ENCODE data around the gene SLC7A9.
"Not testable (repeated sequence)": the region's sequence is repeated elsewhere in the genome, so short reads cannot be mapped to it uniquely, and the experiment has no call there.

Gene SLC7A9

GRCh38 chr19:32869369-32869965 lies at the start of gene SLC7A9:
Gene SLC7A9, minus strand, starts transcription at chr19:32869767. Its CDS starts 1,233 bp downstream, at chr19:32868534.
- DNase-seq: no peak

GRCh38 chr19:32919365-32919764 lies 49.8 kb upstream of the SLC7A9 start:
- no peak for DNase-seq

DNA sequence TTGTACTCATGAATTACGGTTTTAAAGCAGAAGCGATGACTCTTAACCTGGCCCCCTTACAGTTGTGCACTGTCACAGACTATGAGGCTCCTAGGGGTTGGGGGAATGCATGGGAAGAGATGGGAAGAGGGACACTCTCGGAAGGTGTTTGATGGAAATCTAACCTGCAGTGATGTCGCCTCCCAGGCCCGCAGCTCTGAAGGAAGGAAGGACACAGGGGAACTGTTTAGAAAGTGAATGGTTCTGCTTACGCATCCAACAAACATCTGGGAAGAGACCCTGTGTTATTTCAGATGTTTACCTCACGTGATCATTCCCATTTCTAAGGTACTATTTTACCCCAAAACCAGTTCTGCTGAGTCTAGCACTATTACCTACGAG lies 48.0 kb upstream of the SLC7A9 start:
- DNase-seq: no peak

- no peak for DNase-seq
These were observed 47.5 kb upstream of the SLC7A9 start for GRCh38 chr19:32916969-32917615.

DNA sequence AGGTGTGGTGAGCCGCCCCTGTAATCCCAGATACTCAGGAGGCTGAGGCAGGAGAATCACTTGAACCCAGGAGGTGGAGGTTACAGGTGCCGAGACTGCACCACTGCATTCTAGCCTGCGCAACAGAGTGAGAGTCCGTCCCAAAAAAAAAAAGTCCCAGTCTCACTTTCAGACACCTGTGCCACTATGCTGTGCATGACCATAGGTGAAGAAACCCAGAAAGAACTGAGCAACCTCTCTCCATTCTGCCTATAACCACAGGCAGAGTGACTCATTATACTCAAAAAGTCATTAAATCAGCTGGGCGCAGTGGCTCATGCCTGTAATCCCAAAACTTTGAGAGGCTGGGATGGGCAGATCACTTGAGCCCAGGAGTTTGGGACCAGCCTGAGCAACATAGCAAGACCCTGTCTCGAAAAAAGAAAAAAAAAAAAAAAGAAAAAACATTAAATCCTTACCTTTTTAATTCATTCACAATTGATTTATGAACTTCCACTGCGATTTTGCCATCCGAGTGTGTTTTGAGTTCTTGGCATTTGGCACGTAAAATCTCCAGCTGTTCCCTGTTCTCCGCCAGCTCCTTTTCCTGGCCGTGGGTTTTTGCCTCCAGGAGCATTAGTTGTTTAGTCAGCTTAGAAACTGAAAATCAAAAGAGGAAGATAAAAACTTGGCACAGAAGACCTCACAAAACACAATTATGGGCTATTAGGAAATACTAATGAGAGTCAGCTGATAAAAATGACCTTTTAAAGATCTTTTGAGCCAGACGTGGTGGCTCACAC lies 45.5 kb upstream of the SLC7A9 start:
- no peak for DNase-seq

DNA sequence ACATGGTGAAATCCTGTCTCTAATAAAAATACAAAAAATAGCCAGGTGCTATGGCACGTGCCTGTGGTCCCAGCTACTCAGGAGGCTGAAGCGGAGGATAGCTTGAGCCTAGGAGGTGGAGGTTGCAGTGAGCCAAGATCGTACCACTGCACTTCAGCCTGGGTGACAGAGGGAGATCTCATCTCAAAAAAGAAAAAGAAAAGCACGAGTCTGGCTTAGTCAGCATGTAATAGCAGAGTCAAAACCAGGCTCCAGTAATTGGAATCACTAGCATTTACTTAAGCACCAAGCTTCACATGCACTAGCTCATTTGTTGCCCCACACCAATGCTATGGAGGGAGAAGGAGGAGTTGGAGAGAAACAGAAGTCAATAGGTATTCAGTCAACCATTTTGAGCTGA lies 41.9 kb upstream of the SLC7A9 start:
- DNase-seq: no peak

GRCh38 chr19:32910874-32911273 lies 41.3 kb upstream of the SLC7A9 start:
- no peak for DNase-seq

GRCh38 chr19:32910094-32910493 lies 40.5 kb upstream of the SLC7A9 start:
- no peak for DNase-seq

- DNase-seq: peak; percentile 37
These were observed 39.7 kb upstream of the SLC7A9 start for GRCh38 chr19:32909257-32909656.

DNA sequence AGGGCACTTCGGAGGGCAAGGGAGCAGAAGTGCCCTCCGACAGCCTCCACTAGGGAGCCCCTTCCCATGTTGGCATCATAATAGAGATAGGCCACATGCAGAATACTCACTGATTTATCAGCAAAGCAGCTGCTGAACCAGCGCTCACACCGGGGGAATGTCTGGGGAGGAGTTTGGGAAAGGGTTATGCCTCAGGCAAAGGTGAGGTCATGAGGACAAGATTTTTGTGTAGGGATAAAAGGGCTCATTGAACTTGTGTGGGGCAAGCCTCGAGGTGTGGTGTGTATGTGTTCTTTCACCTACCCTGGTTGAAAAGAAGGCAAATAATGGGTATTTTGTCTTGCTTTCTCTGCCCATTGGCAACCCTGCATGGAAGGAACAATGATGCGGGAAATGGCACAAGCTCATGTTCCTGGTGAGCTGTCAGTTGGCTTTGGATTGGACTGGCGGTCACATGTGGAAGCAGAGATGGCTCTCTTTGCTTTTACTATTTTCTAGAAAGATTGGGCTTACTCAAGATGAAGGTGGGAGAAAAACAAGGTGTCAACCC lies 39.1 kb upstream of the SLC7A9 start:
- no peak for DNase-seq

GRCh38 chr19:32902448-32902847 lies 32.9 kb upstream of the SLC7A9 start:
- DNase-seq: no peak

DNA sequence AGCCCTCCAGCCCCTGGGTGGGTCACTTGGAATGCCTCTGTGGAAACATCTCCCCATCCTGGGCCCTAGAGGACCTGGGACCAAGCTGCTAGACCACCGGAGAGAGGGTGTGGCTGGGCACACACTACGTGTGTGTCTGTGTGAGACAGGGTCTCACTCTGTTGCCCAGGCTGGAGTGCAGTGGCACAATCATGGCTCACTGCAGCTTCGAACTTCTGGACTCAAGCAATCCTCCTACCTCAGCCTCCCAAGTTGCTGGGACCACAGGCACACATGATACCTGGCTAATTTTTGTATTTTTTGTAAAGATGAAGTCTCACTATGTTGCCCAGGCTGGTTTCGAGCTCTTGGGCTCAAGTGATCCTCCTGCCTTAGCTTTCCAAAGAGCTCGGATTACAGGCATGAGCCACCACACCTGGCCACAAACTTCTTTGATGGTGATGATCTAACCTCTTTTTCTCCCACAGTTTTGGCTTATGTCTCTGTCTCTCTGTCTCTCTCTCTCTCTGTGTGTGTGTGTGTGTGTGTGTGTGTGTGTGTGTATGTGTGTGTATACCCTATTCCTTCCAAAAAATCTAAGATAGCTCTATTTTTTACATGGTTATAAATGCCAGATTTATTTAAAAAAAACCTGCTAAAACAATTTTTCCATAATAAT lies 32.1 kb upstream of the SLC7A9 start:
- DNase-seq: no peak

DNA sequence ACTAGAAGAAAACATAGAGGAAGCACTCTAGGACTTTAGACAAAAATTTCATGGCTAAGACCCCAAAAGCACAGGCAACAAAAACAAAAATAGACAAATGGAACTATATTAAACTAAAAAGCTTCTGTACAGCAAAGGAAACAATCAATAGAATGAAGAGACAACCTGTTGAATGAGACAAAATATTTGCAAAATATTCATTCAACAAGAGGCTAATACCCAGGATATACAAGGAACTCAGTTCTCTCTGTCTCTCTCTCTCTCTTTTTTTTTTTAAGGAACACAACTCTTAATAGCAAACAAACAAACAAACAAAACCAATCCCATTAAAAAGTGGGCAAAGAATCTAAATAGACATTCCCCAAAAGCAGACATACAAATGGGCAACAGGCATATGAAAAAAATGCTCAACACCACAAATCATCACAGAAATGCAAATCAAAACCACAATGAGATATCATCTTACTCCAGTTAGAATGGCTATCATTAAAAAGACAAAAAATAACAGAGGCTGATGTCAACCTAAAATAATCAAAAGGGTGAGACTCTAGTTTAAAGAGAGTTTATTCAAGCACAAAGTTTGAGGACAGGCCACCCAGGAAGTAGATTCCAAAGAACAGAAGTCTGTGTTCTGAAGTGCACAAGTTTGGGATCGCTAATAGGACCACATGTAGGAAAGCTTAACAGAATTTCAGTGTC lies 27.1 kb upstream of the SLC7A9 start:
- no peak for DNase-seq

DNA sequence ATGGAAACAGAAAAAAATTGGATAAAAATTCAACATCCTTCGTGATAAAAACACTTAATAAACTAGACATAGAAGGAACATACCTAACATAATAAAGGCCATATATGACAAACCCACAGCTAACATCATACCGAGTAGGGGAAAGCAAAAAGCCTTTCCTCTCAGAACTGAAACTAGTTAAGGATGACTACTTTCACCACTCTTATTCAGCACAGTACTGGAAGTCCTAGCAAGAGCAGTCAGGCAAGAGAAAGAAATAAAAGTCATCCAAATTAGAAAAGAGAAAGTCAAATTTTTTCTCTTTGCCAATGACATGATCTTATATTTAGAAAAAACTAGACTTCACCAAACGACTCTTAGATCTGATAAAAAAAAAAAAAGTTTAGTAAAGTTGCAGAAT lies 25.8 kb upstream of the SLC7A9 start:
- DNase-seq: no peak

GRCh38 chr19:32891609-32892008 lies 22.0 kb upstream of the SLC7A9 start:
- DNase-seq: no peak

GRCh38 chr19:32890841-32891240 lies 21.3 kb upstream of the SLC7A9 start:
- no peak for DNase-seq

- no peak for DNase-seq
These were observed 20.8 kb upstream of the SLC7A9 start for GRCh38 chr19:32890326-32890725.

DNA sequence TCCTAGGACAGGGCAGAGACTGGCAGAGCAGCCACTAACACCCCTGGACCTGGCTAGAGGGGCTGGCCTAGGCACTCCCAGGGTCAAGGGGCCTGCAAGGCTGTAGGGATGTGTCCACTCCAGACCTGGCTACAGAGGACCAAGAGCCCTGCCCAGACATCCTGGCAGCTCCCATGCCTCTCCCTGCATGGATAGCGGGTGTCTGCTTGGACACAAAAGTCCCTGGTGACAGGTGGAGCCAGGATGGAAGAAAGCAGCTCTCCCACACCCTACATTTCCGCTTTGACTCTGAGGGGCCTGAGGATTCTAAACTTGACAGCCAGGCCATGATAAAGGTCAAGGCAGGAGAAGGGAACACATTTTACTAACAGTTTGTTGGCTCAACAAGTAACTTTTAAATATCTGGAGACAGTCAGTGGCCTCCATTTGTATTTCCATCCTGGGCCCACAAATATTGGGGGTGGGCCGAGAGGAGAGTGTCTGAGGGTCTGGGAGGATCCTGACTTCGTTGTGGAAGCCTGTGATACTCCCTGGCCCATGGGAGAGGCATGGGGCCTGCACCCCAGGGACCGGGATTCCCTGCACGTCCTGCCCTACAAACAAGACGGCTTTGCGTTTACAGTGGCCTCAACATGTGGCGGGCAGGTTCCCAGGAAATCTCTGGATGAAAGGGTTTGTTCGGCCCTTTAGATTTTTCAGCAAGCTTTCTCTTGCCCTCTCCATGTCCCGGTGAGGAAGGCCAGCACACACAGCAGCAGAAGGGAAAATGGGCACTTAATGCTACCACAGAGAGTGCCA lies 19.8 kb upstream of the SLC7A9 start:
- DNase-seq: no peak

- DNase-seq: no peak
These were observed 18.1 kb upstream of the SLC7A9 start for GRCh38 chr19:32887572-32888215.

DNA sequence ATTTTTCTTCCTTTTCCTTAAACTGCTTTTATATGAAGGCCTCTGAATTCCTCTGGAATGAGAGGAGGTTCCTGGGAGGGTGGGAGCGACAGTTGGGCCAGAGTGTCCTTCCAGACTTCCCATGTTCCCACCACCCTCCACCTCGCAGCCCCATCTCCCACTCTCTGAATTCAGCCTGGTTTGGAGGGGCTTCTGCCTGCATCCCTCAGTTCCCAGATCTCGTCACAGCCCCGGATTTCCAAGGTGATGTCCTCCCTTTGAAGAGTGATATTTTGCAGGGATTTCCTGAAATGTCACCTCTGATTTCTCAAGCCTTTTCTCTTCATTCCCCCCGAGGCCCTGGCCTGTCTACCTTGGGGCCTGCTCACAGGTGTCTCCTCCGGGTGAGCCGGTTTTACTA lies 16.7 kb upstream of the SLC7A9 start:
- no peak for DNase-seq

- not testable (repeated sequence) for DNase-seq
These were observed 15.7 kb upstream of the SLC7A9 start for GRCh38 chr19:32885255-32885654.

Measured in inflammatory macrophage treated with lipopolysaccharide for 4 hours (primary cell).